Activated CD4-positive, alpha-beta T cell treated with anti-CD3 and anti-CD28 coated beads, Interleukin-2, amount 50 U/mL, for 1 hour (primary cell): ENCODE results near the gene LRRC3B.

Source experiments
- DNase-seq: peaks from one replicate; pipeline ENCODE4 v3.0.0-alpha.2; 2020

Gene LRRC3B

DNA sequence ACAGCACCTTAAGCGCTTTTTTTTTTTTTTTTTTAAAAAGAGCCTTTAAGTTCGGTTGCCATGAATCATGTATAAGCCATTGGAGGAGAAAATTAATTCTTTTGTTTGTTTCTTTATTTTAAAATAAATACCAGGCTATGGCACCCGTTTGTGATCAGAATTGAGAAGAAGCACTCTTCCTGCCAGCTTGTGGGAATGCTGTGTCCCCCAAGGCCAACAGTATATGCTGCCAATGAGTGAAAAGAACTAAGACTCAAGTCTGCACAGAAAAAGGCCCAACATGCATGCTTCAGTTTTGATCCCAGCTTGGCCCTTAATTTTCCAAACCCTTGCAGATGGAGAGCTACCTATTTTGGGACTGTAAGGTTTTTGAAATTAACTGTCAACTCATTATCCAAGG is 90.5 kb downstream of the LRRC3B start:
- no peak for DNase-seq

DNA sequence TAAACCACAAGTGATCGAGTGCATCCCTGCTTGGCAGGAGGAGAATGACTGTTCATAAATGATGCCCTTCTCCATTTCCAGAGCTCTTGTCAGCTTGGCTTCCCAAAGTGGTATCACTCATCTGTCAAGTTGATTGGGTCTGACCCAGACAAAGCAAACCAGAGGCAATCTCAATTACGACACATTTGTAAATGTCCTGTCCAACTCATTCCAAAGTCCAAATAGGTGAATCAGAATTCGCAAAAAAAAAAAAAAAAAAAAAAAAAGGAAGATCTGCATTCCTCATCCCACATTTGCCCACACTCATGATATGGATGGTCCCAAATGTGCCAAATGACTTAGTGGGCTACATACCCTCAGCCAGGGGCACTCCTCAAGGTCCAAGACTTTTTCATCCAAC is 91.9 kb downstream of the LRRC3B start:
- DNase-seq = no peak

GRCh38 chr3:26715431-26715830 is 92.9 kb downstream of the LRRC3B start:
- DNase-seq = no peak

DNA sequence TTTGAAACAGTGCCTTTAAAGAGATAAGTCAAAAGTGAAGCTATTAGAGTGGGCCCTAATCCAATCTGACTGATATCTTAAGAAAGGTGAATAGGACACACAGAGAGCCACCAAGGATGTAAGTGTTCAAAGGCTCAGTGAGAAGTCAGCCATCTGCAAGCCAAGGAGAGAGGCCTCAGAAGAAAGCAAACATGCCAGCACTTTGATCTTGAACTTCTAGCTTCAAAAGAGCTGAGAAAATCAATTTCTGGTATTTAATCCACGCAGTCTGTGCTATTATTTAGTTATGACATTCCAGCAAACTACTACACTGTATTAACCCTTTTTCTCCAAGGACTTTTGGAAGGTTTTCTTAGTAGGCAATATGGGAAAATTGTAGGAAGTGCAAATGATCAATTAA is 95.7 kb downstream of the LRRC3B start:
- no peak for DNase-seq

GRCh38 chr3:26719134-26719533 is 96.6 kb downstream of the LRRC3B start:
- DNase-seq = no peak

- DNase-seq = no peak
Measured at GRCh38 chr3:26721047-26721446, 98.5 kb downstream of the LRRC3B start.

DNA sequence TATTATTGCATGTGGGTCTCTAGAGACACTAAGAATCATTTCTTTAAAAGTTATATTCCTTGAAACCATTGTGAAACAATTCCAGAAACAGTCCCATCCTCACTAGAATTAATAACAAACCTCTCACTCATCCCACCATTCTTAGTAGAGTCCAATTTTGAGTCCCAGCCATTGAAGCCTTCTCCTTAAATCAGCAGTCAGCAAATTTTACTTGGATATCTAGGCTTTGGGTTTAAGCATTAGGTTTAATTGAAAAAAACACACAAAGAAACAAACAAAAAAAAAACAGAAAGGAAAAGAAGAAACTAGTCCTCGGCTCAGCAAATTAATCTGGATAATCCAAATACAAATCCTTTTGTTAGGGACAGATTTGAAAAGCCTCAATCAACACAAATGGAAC is 109.3 kb downstream of the LRRC3B start:
- DNase-seq = no peak

GRCh38 chr3:26750263-26750662 is 127.7 kb downstream of the LRRC3B start:
- no peak for DNase-seq

- DNase-seq = no peak
Measured at GRCh38 chr3:26752466-26752865, 129.9 kb downstream of the LRRC3B start.

- no peak for DNase-seq
Measured at GRCh38 chr3:26753095-26753494, 130.5 kb downstream of the LRRC3B start.

GRCh38 chr3:26757978-26758377 is 135.4 kb downstream of the LRRC3B start:
- DNase-seq = no peak
